Measurements from ENCODE around the gene CCL14. TPM values are rescaled to one million over a fixed set of nuclear protein-coding genes. Genes with fewer than 3 reads are reported as not detected.

The CCL14 gene
- total and polyA plus RNA-seq, 2 donors from 2014 or later = 14.2 to 134 TPM

GRCh38 chr17:35973333-35974260, 12.9 kb downstream of the CCL14 start:
- peak in 2 of 5 donors; percentile 19 to 31 for DNase-seq
- H3K4me3 ChIP-seq (ENCODE audit: low read length in 3 of 3) = no peak overlapping the region
- TF ChIP-seq, protein P1, sequence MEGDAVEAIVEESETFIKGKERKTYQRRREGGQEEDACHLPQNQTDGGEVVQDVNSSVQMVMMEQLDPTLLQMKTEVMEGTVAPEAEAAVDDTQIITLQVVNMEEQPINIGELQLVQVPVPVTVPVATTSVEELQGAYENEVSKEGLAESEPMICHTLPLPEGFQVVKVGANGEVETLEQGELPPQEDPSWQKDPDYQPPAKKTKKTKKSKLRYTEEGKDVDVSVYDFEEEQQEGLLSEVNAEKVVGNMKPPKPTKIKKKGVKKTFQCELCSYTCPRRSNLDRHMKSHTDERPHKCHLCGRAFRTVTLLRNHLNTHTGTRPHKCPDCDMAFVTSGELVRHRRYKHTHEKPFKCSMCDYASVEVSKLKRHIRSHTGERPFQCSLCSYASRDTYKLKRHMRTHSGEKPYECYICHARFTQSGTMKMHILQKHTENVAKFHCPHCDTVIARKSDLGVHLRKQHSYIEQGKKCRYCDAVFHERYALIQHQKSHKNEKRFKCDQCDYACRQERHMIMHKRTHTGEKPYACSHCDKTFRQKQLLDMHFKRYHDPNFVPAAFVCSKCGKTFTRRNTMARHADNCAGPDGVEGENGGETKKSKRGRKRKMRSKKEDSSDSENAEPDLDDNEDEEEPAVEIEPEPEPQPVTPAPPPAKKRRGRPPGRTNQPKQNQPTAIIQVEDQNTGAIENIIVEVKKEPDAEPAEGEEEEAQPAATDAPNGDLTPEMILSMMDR (IDR thresholded peaks at IDR 0.05; ENCODE audit: borderline replicate concordance, extremely low read depth, insufficient read depth) = no peak
- H3K27ac ChIP-seq (ENCODE audit: low read depth in 2 of 2, low read length in 2 of 2) = peak overlapping the region in 1 of 2 donors; percentile 13
- no peak overlapping the region for H3K9ac ChIP-seq (ENCODE audit: low read length in 3 of 3)
- intact Hi-C loops (cut with DNase I) = no loop called here
- H3K36me3 ChIP-seq (ENCODE audit: control insufficient read depth in 2 of 3, insufficient read depth in 3 of 3, low read length in 3 of 3) = no peaks in the 10 kb centered on the region
- no peaks in the 10 kb centered on the region for H3K9me3 ChIP-seq (ENCODE audit: control insufficient read depth in 2 of 3, insufficient read depth in 1 of 3, low read length in 3 of 3)
- no peak for FAIRE-seq
- peaks cover 0 to 14% (median 14%) of the 10 kb centered on the region in 3 donors for H3K4me1 ChIP-seq (ENCODE audit: control insufficient read depth in 2 of 3, insufficient read depth in 2 of 3, low read depth in 1 of 3, low read length in 3 of 3)
- H3K27me3 ChIP-seq (ENCODE audit: control insufficient read depth, insufficient read depth, low read length) = no peaks in the 10 kb centered on the region

GRCh38 chr17:35972945-35973332, 13.6 kb downstream of the CCL14 start:
- H3K27me3 ChIP-seq (ENCODE audit: control insufficient read depth, insufficient read depth, low read length) = no peaks in the 10 kb centered on the region
- peaks cover 0 to 14% (median 14%) of the 10 kb centered on the region in 3 donors for H3K4me1 ChIP-seq (ENCODE audit: control insufficient read depth in 2 of 3, insufficient read depth in 2 of 3, low read depth in 1 of 3, low read length in 3 of 3)
- intact Hi-C loops (cut with DNase I) = no loop called here
- peak overlapping the region in 1 of 2 donors; percentile 35 for H3K27ac ChIP-seq (ENCODE audit: low read depth in 2 of 2, low read length in 2 of 2)
- DNase-seq (no peak), FAIRE-seq (no peak)
- H3K9me3 ChIP-seq (ENCODE audit: control insufficient read depth in 2 of 3, insufficient read depth in 1 of 3, low read length in 3 of 3) = no peaks in the 10 kb centered on the region
- no peak overlapping the region for H3K4me3 ChIP-seq (ENCODE audit: low read length in 3 of 3)
- TF ChIP-seq, protein P1 (IDR thresholded peaks at IDR 0.05; ENCODE audit: borderline replicate concordance, extremely low read depth, insufficient read depth) = no peak
- no peak overlapping the region for H3K9ac ChIP-seq (ENCODE audit: low read length in 3 of 3)
- H3K36me3 ChIP-seq (ENCODE audit: control insufficient read depth in 2 of 3, insufficient read depth in 3 of 3, low read length in 3 of 3) = no peaks in the 10 kb centered on the region

DNA sequence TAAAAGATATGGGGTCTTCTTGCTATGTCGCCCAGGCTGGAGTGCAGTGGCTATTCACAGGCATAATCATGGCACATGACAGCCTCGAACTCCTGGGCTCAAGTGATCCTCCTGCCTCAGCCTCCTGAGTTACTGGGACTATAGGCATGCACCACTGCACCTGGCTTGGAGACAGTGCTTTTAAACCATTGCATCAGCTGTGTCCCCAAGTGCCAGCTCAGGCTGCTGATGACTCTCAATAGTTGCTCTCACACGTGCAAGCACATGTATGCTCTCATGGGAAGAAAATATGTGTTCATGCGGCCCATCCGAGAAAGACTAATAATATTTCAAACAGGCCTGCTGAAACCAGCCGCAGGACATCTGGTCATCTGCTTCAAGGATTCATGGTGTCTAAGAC, 14.0 kb downstream of the CCL14 start:
- Histone ChIP-seq H3K4me3 (ENCODE audit: low read length in 3 of 3) (no peak overlapping the region), H3K4me1 (ENCODE audit: control insufficient read depth in 2 of 3, insufficient read depth in 2 of 3, low read depth in 1 of 3, low read length in 3 of 3) (peaks cover 0 to 14% (median 14%) of the 10 kb centered on the region in 3 donors), H3K36me3 (ENCODE audit: control insufficient read depth in 2 of 3, insufficient read depth in 3 of 3, low read length in 3 of 3) (no peaks in the 10 kb centered on the region), H3K9ac (ENCODE audit: low read length in 3 of 3) (no peak overlapping the region), H3K9me3 (ENCODE audit: control insufficient read depth in 2 of 3, insufficient read depth in 1 of 3, low read length in 3 of 3) (no peaks in the 10 kb centered on the region), H3K27ac (ENCODE audit: low read depth in 2 of 2, low read length in 2 of 2) (peak overlapping the region in 1 of 2 donors; percentile 35), H3K27me3 (ENCODE audit: control insufficient read depth, insufficient read depth, low read length) (no peaks in the 10 kb centered on the region)
- DNase-seq = no peak
- TF ChIP-seq, protein P1 (IDR thresholded peaks at IDR 0.05; ENCODE audit: borderline replicate concordance, extremely low read depth, insufficient read depth) = no peak
- no peak for FAIRE-seq
- intact Hi-C loops (cut with DNase I) = no loop called here
